ENCODE data around the gene TAOK3. TPM values are rescaled to one million over a fixed set of nuclear protein-coding genes. Genes with fewer than 3 reads are reported as not detected.

TAOK3 gene
- total RNA-seq (2022; extraction: Qiagen RNA extraction) = 6.1 to 10.5 TPM (median 7.9 TPM) in 5 replicates

GRCh38 chr12:118372541-118373495 is at the start of gene TAOK3:
Gene TAOK3, minus strand, starts transcription at chr12:118372907. Its CDS starts 117,340 bp downstream, at chr12:118255567.

GRCh38 chr12:118376089-118377020 is 3.6 kb upstream of the TAOK3 start, which contains the start of gene SUDS3:
Gene SUDS3, plus strand, starts transcription at chr12:118376555. Its CDS starts 137 bp downstream, at chr12:118376692.

GRCh38 chr12:118135788-118136558 is 236.7 kb downstream of the TAOK3 start, which contains the start of gene PEBP1:
Gene PEBP1, plus strand, starts transcription at chr12:118136124. Its CDS starts 86 bp downstream, at chr12:118136210.

GRCh38 chr12:118103601-118104382 is 268.9 kb downstream of the TAOK3 start, which contains the start of gene VSIG10:
Gene VSIG10, minus strand, starts transcription at chr12:118104011. Its CDS starts 340 bp downstream, at chr12:118103671.

Other genes with a start within 250 kb of the TAOK3 start
- 231 to 285 TPM (median 281 TPM) in 5 replicates for gene PEBP1, start 236.8 kb downstream of the TAOK3 start, total RNA-seq (2022; extraction: Qiagen RNA extraction)
- 12.3 to 16.0 TPM (median 13.5 TPM) in 5 replicates for gene SUDS3, start 3.6 kb upstream of the TAOK3 start, total RNA-seq (2022; extraction: Qiagen RNA extraction)